GM12874 (cell line): Measurements from ENCODE around the gene GPSM1.

Source experiments
- TF ChIP-seq, protein P1 (sequence below): IDR thresholded peaks from 2 replicates; pipeline ENCODE4 v1.5.1; 2011; ENCODE audit warnings: low read depth, mild to moderate bottlenecking, control low read depth, low read length, moderate library complexity; ENCODE audit not compliant: insufficient read depth

Gene GPSM1

GRCh38 chr9:136303066-136303824 is 24.1 kb upstream of the GPSM1 start:
- TF ChIP-seq, protein P1, sequence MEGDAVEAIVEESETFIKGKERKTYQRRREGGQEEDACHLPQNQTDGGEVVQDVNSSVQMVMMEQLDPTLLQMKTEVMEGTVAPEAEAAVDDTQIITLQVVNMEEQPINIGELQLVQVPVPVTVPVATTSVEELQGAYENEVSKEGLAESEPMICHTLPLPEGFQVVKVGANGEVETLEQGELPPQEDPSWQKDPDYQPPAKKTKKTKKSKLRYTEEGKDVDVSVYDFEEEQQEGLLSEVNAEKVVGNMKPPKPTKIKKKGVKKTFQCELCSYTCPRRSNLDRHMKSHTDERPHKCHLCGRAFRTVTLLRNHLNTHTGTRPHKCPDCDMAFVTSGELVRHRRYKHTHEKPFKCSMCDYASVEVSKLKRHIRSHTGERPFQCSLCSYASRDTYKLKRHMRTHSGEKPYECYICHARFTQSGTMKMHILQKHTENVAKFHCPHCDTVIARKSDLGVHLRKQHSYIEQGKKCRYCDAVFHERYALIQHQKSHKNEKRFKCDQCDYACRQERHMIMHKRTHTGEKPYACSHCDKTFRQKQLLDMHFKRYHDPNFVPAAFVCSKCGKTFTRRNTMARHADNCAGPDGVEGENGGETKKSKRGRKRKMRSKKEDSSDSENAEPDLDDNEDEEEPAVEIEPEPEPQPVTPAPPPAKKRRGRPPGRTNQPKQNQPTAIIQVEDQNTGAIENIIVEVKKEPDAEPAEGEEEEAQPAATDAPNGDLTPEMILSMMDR: no peak

GRCh38 chr9:136303825-136304416 is 23.4 kb upstream of the GPSM1 start, which contains the start of gene CCDC187:
Gene CCDC187 (minus strand): TSS chr9:136304094. CDS start chr9:136303830, 264 bp downstream.
- TF ChIP-seq, protein P1: no peak

DNA sequence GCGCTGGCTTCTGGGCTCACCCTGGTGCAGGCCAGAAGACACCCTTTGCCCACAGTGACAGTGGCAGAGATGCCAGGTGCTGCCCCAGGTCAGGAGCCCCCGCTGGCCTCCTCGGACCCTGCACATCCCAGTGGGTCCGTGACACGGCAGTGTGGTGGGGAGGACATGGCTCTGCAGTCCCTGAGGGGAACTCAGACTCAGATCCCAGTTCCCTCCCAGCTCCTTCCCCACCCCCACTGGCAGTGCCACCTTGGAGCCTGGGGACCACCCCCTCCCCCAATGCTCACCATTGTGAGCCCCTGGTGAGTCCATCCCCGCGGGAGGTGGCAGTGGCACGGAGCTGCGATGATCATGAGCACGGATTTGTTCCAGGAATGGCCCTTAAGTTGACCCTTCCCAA is 22.9 kb upstream of the GPSM1 start:
- TF ChIP-seq, protein P1: no peak

DNA sequence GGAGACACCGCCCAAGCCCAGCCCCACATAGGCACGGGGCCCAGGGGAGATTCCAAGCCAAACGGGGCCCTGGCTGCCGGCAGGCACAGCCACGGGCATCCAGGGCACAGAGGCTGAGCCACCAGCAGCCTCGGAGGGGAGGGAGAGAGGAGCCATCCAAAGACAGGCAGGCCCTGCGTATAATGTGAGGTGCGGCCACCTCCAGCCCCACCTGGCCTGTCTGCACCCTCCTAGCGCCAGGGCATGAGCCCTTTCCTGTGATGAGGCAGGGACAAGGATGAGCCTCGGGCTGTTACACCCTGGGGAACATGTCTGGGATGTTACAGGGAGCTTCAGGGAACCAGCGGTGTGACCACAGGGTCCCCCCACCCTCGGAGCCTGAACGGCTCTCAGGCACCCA is 22.4 kb upstream of the GPSM1 start:
- TF ChIP-seq, protein P1: no peak

GRCh38 chr9:136305804-136306203 is 21.5 kb upstream of the GPSM1 start:
- TF ChIP-seq, protein P1: no peak

DNA sequence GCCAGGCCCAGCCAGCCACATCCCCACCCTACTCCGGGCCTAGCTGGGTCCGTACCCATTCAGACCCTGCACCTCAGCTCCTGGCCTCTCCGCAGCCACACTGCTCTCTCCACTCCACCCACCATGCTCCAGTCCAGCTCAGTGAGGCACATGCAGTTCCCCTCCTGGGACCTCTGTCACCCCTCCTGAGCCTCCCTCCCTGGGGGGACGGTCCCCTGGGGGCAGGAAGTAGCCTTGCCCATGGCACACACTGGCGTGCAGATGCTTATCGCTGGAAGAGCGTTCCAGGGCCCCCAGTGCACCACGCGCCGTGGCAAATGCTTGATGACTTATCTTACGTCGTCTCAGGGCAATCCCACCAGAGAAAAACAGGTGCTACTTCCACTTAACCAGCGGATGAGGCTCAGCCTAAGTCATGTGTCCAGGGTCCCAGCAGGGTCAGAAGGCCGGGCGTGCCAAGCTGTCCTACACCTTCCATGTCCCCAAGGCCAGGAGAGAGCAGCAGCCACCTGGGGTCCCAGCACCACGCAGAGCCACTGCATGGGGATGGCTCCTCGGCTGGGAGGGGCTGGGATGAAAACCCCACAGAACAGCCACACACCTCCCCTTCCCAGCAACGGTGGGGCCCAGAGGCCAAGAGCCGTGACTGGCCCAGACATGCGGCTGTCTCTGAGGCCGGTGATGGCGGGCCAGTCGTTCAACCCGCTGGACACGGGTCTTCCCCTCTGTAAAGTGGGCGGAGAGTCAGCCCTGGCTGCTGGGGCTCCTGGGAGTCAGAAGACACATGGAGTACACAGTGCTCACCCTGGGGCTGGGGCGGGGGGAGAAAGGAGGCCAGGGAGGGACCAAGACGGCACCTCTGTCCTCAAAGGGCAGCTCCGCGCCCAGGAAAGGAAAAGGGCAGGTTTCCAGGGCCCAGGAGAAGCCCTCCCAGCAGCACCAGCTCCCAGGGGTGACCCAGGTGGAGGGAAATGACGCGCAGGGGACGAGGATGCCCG is 20.8 kb upstream of the GPSM1 start:
- TF ChIP-seq, protein P1: no peak

DNA sequence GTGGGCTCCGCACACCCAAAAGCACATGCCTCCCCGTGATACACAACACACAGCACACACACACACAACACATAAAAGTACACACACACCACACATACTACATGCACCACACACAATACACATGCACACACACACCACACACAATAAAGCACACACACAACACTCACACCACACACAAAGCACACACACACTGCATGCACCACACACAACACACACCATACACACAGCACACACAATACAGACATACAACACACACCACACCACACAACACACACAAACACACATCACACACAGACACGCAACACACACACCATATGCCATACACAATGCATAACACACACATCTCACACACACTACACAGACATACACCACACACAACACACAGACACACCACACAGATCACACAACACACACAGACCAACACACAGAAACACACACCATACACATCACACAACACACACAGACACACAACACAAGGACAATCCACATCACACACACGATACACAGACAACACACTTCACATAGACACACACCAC is 20.1 kb upstream of the GPSM1 start:
- TF ChIP-seq, protein P1: no peak
